Prostate gland (tissue), 2 donors: ENCODE data around the gene DACT3. TPM values are rescaled to one million over a fixed set of nuclear protein-coding genes. Genes with fewer than 3 reads are reported as not detected.

Source experiments
- DNase-seq: peaks from one replicate; pipeline ENCODE4 v3.0.0-alpha.2; 2019; ENCODE audit warnings: low spot score
- H3K27ac ChIP-seq, 2 donors: fragments of 200-600 bp; sonication (generic); 2 replicates each; pipeline ENCODE4 v1.5.1; 2017 to 2019
- H3K27me3 ChIP-seq: fragments of 200-600 bp; sonication (generic); replicated peaks from 2 replicates; pipeline ENCODE4 v1.5.1; 2019; ENCODE audit not compliant: insufficient read depth
- H3K36me3 ChIP-seq, 2 donors: fragments of 200-600 bp; sonication (generic); 1 replicate in 1 of 2; 2 replicates in 1 of 2; pipeline versions ENCODE4 v1.5.1 to v1.8.1; 2017 to 2019
- H3K4me1 ChIP-seq: fragments of 200-600 bp; sonication (generic); replicated peaks from 2 replicates; pipeline ENCODE4 v1.5.1; 2019
- H3K4me3 ChIP-seq, 2 donors: fragments of 200-600 bp; sonication (generic); 2 replicates each; pipeline ENCODE4 v1.5.1; 2017 to 2019
- H3K9me3 ChIP-seq: fragments of 200-600 bp; sonication (generic); 2 replicates; pipeline ENCODE4 v1.5.1; 2017
- POLR2A ChIP-seq: fragments of 450-650 bp; IDR thresholded peaks from one replicate; pipeline ENCODE4 v1.6.1; 2016; ENCODE audit warnings: antibody characterized with exemption, mild to moderate bottlenecking
- POLR2AphosphoS5 ChIP-seq: sonication (generic); formaldehyde crosslinking; IDR thresholded peaks from one replicate; pipeline ENCODE4 v1.6.1; 2017; ENCODE audit warnings: antibody characterized with exemption
- WGBS: methylation state at CpG from one replicate; pipeline ENCODE4 v1.1.5; 2018; 5-methylcytosine and 5-hydroxymethylcytosine counted together
- intact Hi-C: fragments of 100-400 bp; cut with DNase I; formaldehyde crosslinking; loops from one replicate; pipeline ENCODE4 v1.14.2; 2022
- total RNA-seq, 2 donors: library from RNA; depleted of rRNA; stranded (reverse); fragments of >200 nt; gene quantifications; one replicate each; pipeline ENCODE4 v1.1.0, GENCODE V29; 2016
- TF ChIP-seq, protein P1 (sequence below), 4 experiments: fragments of 200-600 bp in 2 of 4; fragments of 450-650 bp in 2 of 4; sonication (generic) in 2 of 4; IDR thresholded peaks; 1 replicate in 3 of 4; 2 replicates in 1 of 4; pipeline ENCODE4 v1.5.1; 2016 to 2019; ENCODE audit warnings: antibody characterized with exemption in 4 of 4, mild to moderate bottlenecking in 2 of 4, moderate library complexity in 2 of 4

Gene DACT3
- total RNA-seq, 2 donors from 2014 or later = 8.6 to 28.1 TPM

DNA sequence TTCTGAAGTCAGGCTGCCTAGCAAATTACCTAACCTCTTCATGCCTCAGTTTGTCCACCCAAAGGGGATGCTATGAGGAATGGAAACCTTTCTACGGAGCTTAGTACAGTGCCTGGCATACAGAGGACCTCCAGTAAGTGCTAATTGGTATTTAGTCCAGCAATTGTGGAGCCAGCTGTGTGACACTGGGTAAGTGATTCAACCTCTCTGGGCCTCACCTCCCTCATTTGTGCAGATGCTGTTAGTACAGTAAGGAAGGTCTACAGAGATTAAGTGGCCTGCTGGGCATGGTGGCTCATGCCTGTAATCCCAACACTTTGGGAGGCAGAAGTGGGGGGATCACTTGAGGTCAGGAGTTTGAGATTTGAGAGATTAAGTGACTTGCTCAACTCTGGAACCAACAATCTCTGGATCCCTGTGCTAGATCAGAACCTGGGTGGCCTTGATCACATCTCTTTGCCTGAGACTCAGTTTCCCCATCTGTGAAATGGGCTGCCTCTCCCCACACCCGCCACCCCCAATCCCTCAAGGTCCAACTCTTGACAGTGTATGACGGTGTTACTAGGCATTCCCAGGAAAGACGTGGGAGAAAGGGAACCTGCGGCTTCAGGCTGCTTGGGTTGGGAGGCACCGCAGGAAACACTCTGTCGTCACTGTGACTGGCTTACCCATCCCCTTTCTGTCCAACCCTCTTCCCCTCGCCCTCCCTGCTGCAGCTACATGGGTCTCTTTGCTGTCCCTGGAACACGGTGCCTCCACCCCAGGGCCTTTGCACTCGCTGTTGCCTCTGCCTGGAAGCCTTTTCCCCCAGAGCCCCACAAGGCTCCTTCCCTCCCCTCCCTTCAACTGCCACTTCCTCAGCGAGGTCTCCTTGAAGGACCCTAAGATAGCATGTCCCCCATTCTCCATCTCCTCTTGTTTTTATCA, 37.7 kb upstream of the DACT3 start:
- Histone ChIP-seq H3K27me3 (no peaks in the 10 kb centered on the region), H3K36me3 (peaks cover 17 to 40% of the 10 kb centered on the region in 2 donors), H3K9me3 (no peaks in the 10 kb centered on the region), H3K27ac (no peak overlapping the region), H3K4me1 (no peaks in the 10 kb centered on the region), H3K4me3 (no peak overlapping the region)
- WGBS = 97% methylated on average over 11 of the region's 11 CpGs
- no peak for TF ChIP-seq POLR2A
- TF ChIP-seq, protein P1, sequence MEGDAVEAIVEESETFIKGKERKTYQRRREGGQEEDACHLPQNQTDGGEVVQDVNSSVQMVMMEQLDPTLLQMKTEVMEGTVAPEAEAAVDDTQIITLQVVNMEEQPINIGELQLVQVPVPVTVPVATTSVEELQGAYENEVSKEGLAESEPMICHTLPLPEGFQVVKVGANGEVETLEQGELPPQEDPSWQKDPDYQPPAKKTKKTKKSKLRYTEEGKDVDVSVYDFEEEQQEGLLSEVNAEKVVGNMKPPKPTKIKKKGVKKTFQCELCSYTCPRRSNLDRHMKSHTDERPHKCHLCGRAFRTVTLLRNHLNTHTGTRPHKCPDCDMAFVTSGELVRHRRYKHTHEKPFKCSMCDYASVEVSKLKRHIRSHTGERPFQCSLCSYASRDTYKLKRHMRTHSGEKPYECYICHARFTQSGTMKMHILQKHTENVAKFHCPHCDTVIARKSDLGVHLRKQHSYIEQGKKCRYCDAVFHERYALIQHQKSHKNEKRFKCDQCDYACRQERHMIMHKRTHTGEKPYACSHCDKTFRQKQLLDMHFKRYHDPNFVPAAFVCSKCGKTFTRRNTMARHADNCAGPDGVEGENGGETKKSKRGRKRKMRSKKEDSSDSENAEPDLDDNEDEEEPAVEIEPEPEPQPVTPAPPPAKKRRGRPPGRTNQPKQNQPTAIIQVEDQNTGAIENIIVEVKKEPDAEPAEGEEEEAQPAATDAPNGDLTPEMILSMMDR (IDR thresholded peaks at IDR 0.05) = no peak
- TF ChIP-seq POLR2AphosphoS5 = no peak
- DNase-seq = no peak
- intact Hi-C loops = no loop called here

DNA sequence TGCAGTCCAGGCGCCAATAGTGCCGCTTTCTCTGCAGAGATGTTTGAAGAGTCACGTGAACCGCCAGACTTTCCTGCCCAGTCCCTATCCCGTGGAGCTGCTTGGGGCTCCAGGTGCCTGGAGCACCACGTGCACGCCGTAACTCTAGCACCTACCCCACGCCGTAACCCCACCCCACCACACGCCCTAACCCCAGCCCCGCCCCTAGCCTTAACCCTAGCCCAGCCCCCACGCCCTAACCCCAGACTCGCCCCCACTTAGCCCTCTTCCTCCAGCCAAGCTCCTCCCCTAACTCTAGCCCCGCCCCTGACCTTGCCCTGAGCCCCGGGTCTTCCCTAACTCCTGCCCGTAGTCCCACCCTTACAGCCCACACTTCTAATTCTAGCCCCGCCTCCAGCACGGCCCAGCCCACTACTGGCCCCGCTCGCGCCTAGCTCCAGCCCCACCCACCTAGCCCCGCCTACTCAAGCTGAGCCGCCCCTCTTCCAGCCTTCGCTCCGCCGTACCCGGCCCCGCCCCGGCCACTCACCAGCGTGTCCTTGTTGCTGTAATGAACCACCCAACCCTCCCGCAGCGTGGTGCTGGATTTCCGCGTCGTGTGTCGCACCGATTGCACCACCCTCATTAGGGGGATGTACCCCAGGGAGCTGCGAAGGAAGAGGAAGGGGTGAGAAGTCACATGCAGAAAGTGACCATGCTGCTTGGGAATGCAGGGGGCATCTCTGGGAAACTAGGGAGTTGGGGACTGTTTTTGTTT, 36.4 kb upstream of the DACT3 start:
- Histone ChIP-seq H3K9me3 (no peaks in the 10 kb centered on the region), H3K4me3 (no peak overlapping the region), H3K27me3 (no peaks in the 10 kb centered on the region), H3K4me1 (no peaks in the 10 kb centered on the region), H3K27ac (no peak overlapping the region), H3K36me3 (peaks cover 19 to 36% of the 10 kb centered on the region in 2 donors)
- intact Hi-C loops = no loop called here
- 33% methylated on average over 39 of the region's 39 CpGs for WGBS
- TF ChIP-seq POLR2AphosphoS5 = peak; percentile 37
- TF ChIP-seq, protein P1 (IDR thresholded peaks at IDR 0.05) = no peak
- DNase-seq = peak; percentile 62

DNA sequence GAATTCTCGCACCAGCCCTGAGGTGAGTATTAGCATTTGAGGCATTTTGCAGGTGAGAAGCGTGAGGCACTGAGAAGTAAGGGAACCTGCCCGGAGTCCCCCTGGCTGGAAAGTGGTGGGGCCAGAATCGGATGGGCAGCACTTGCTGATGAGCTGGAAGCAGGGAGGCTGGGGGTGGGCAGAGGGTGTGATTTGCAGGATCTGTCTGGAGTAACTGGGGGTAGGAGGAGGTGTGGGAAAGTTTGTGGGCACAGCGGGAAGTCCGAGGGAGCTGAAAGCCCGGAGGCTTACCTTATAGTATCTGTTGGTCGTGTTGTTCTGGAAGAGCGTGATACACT, 35.9 kb upstream of the DACT3 start:
- Histone ChIP-seq H3K27ac (no peak overlapping the region), H3K36me3 (peaks cover 23 to 40% of the 10 kb centered on the region in 2 donors), H3K4me3 (no peak overlapping the region), H3K9me3 (no peaks in the 10 kb centered on the region), H3K27me3 (no peaks in the 10 kb centered on the region), H3K4me1 (no peaks in the 10 kb centered on the region)
- intact Hi-C loops = no loop called here
- DNase-seq = no peak
- 80% methylated on average over 9 of the region's 9 CpGs for WGBS
- TF ChIP-seq, protein P1 (IDR thresholded peaks at IDR 0.05) = no peak
- TF ChIP-seq POLR2A = no peak
- no peak for TF ChIP-seq POLR2AphosphoS5

DNA sequence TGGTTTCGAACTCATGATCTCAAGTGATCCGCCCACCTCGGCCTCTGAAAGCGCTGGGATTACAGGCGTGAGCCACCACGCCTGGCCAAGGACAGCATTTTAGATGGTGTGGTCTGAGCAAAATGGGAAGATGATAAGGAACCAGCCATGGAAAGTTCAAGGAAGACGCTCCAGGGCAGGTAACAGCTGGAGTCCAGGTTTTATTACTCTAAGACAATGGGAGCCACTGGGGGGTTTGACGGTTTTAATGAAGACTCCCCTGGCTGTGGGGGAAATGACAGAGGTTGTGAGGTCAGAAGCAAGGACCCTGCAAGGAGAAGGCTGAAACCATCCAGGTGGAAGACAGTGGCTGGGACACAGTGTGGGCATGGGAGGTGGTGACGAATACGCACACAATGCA, 35.1 kb upstream of the DACT3 start:
- no peaks in the 10 kb centered on the region for H3K27me3 ChIP-seq
- WGBS = 94% methylated on average over 10 of the region's 10 CpGs
- no peak overlapping the region for H3K27ac ChIP-seq
- peaks cover 27 to 45% of the 10 kb centered on the region in 2 donors for H3K36me3 ChIP-seq
- intact Hi-C loops = no loop called here
- TF ChIP-seq, protein P1 (IDR thresholded peaks at IDR 0.05) = no peak
- TF ChIP-seq POLR2A (no peak), POLR2AphosphoS5 (no peak)
- no peak for DNase-seq
- H3K4me3 ChIP-seq = no peak overlapping the region
- no peaks in the 10 kb centered on the region for H3K4me1 ChIP-seq
- no peaks in the 10 kb centered on the region for H3K9me3 ChIP-seq
